Fibroblast of pulmonary artery (primary cell): ENCODE results near the gene GNG5.
A peak's percentile ranks its signal among the peaks of the same experiment; 100 is the strongest.

ENCODE experiments used
- DNase-seq: peaks from one replicate; pipeline ENCODE4 v3.0.0-alpha.2; 2010; ENCODE audit warnings: low read depth
- H3K4me3 ChIP-seq: replicated peaks from 2 replicates; pipeline ENCODE4 v1.5.1; 2011; ENCODE audit warnings: low read depth, mild to moderate bottlenecking, control low read depth, low read length, moderate library complexity
- TF ChIP-seq, protein P1 (sequence below): IDR thresholded peaks from 2 replicates; pipeline ENCODE4 v1.5.1; 2011; ENCODE audit warnings: mild to moderate bottlenecking, control low read depth, low read length, inconsistent platforms; ENCODE audit errors: missing control alignments

GNG5 gene

DNA sequence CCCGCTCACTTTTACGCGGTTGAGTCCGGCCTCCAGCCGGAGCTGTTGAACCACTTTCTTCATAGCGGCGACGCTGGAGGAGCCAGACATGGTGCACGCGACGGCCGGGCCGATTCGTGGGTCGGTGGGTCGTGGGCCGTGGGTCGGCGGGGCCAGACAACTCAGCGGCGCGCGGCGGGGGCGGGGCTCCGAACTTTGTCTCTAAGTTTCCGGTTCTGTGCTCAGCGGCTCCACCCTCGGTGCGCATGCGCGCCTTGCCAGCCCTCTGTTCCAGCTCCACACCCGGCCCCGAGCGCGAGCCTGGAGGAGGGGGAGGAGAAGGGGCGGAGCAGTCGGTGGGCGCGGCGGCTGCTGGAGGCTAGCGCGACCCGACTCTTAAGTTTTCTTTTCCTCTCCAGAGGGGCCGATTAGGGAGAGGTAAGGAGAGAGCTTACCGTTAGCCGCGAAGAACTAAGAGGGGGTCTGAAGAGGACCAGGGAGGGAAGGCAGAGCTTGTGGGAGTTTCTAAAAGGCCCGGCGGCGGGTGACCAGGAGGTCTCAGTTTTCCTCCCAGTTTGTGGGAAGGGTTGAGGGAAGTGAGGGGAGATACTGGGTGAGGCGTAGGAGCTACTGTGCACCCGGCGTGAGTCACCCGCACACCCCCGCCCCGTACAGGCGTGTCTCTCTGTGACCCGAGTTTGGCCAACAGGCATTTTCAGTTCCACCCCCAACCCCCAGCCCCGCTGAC, at the start of gene GNG5, which contains the start of gene SPATA1:
GNG5 (minus strand) TSS at position 580 of the 727 bp plus-strand sequence; CDS start at position 90, 490 bp downstream.
SPATA1 (plus strand) TSS at position 385 of the 727 bp plus-strand sequence. CDS start 9,974 bp downstream, outside the sequence.
- TF ChIP-seq, protein P1, sequence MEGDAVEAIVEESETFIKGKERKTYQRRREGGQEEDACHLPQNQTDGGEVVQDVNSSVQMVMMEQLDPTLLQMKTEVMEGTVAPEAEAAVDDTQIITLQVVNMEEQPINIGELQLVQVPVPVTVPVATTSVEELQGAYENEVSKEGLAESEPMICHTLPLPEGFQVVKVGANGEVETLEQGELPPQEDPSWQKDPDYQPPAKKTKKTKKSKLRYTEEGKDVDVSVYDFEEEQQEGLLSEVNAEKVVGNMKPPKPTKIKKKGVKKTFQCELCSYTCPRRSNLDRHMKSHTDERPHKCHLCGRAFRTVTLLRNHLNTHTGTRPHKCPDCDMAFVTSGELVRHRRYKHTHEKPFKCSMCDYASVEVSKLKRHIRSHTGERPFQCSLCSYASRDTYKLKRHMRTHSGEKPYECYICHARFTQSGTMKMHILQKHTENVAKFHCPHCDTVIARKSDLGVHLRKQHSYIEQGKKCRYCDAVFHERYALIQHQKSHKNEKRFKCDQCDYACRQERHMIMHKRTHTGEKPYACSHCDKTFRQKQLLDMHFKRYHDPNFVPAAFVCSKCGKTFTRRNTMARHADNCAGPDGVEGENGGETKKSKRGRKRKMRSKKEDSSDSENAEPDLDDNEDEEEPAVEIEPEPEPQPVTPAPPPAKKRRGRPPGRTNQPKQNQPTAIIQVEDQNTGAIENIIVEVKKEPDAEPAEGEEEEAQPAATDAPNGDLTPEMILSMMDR, result no peak
- H3K4me3 ChIP-seq, result peak within 1 kb of the TSS; percentile 67
- peak; percentile 97 for DNase-seq

DNA sequence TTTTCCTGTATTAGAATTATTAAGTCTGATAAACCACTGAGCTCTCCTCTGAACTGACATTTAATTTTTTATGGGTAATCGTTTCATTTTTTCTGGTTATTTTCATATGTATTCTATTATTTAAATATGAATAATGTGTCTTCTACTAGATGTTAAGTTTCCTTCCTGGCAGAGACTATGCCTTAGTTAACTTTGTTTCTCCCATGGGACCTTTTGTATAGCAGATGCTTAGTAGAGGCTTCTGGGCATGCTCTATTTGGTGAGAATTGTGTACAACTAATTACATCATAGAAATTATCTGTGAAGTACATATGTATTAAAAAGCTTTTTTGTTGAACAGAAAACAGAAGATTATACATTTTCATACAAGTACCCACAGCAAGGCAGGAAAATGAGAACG, 44.4 kb upstream of the GNG5 start:
- DNase-seq, result peak; percentile 14
- TF ChIP-seq, protein P1, result no peak
- no peak overlapping the region for H3K4me3 ChIP-seq

DNA sequence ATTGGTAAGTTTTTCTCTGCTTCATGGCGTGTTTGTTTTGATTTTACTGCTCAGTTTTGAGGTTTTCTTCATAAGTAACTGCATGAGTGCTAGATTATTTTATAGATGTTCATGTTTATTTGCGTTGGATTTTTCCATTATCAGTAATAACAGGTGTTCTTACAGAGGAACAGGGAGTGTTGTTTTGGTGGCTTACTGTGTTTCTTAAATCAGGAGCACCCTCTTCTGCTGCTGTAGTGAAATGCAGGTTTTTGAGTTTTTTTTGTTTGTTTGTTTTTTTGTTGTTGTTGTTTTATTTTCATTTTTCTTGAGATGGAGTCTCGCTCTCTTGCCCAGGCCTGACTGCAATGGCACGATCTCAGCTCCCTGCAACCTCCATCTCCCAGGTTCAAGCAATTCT, 35.3 kb upstream of the GNG5 start:
- peak; percentile 13 for DNase-seq
- TF ChIP-seq, protein P1, result peak; percentile 24
- no peak overlapping the region for H3K4me3 ChIP-seq

DNA sequence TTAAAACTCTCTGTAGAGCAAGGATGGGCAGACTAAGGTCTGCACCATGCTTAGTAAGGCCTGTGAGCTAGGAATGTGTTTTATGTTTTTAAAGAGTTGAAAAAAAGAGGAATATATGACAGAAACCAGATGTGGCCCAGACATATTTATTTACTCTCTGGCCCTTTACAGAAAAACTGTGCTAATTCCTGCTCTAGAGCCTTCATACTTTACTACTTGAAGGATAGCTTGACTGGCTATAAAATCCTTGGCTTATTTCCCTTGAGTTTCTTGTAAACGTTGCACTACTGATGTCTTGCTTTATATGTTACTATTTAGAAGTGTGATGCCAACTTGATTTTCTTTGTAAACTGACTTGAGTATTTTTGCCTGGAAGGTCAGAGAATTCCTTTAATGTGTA, 34.4 kb upstream of the GNG5 start:
- TF ChIP-seq, protein P1, result no peak

DNA sequence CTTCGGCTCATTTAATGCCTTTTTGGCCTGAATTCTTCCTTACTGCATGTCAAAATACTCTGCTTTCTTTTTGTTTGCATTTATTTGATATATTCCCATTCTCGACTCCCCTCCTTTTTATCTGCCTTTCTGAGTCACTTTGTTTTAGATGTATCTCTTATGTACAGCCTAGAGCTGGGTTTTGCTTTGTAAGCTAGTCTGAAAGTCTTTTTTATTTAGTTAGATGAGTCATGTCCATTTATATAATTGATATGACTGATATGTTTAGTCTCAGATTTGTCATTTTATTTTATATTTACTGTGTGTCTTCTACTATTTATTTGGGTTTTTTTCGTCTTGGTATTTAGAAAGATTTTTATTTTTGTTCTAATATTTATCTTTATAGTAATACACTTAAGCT, 33.6 kb upstream of the GNG5 start:
- TF ChIP-seq, protein P1, result no peak
- H3K4me3 ChIP-seq, result no peak overlapping the region
- DNase-seq, result peak; percentile 13

More for the DNA sequence above, 34.4 kb upstream of the GNG5 start:
- no peak overlapping the region for H3K4me3 ChIP-seq
- DNase-seq, result no peak

DNA sequence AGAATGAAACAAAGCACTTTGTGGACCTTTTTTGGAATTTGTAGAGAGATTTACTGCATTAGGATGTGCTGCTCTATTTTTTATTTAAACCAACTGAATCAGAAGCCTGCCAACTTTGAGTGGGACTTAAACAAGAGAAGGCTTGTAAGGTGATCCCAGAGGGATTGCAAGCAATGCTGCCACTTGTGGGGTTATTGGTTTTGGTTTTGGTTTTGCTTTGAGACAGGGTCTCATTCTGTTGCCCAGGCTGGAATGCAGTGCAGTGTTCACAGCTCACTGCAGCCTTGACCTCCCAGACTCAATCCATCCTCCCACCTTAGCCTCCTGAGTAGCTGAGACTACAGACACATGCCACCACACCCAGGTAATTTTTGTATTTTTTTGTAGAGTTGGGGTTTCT, 32.2 kb upstream of the GNG5 start:
- no peak for DNase-seq
- TF ChIP-seq, protein P1, result no peak
- H3K4me3 ChIP-seq, result no peak overlapping the region

DNA sequence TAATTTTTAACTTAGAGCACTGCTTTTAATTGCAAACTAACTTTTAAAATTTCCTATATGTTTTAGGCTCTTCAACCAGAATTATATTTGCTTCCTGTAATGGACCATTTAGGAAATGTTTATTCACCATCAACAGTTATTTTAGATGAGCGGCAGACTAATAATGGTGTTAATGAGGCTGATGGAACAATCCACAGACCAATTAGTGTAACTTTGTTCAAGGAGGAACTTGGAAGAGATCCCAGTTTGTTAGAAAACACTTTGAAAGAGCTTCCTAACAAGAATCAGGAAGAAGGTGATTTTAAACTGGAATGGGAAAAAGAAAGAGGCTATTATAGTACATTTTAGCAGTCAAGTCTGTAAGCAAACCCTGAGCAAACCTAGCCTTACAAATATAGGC, 19.4 kb upstream of the GNG5 start:
- no peak overlapping the region for H3K4me3 ChIP-seq
- TF ChIP-seq, protein P1, result no peak
- DNase-seq, result no peak
